Activated T-helper 2 cell treated with anti-CD3 and anti-CD28 coated beads, Interferon-gamma antibody, Interleukin-2, Interleukin-4, amounts not matched to agents 10 μg/mL and 5 μg/mL and 100 μg/mL, durations not matched to agents 14 hours and 24 hours and 36 hours (primary cell): ENCODE data around the gene CLMN. TPM values are rescaled to one million over a fixed set of nuclear protein-coding genes. Genes with fewer than 3 reads are reported as not detected.

Experiments
- DNase-seq: peaks from one replicate; pipeline ENCODE4 v3.0.0; 2021; ENCODE audit warnings: low spot score
- H3K27ac Mint-ChIP-seq: one replicate; pipeline ENCODE4 v1.8.0; 2021; ENCODE audit warnings: mixed read lengths
- H3K27me3 Mint-ChIP-seq: one replicate; pipeline ENCODE4 v1.8.0; 2021; ENCODE audit warnings: low read depth, mixed read lengths
- H3K36me3 Mint-ChIP-seq: one replicate; pipeline ENCODE4 v1.8.0; 2021; ENCODE audit warnings: low read depth, mixed read lengths
- H3K4me1 Mint-ChIP-seq: one replicate; pipeline ENCODE4 v1.8.0; 2021; ENCODE audit warnings: low read depth, mixed read lengths
- H3K4me3 Mint-ChIP-seq: one replicate; pipeline ENCODE4 v1.8.0; 2021; ENCODE audit warnings: low read depth, mild to moderate bottlenecking, moderate library complexity, mixed read lengths
- H3K9me3 Mint-ChIP-seq: one replicate; pipeline ENCODE4 v1.8.0; 2021; ENCODE audit warnings: mixed read lengths
- intact Hi-C: fragments of 100-400 bp; cut with micrococcal nuclease; formaldehyde crosslinking; loops from one replicate; pipeline ENCODE4 v1.15.1; 2023
- total RNA-seq: library from RNA; stranded (reverse); gene quantifications from 2 replicates; pipeline ENCODE4 v1.2.3, GENCODE V29; 2022

The CLMN gene
- total RNA-seq, 1 donor from 2014 or later = 1.3 TPM

GRCh38 chr14:95255013-95255412 lies 64.7 kb downstream of the CLMN start:
- Mint-ChIP-seq H3K27me3 (peaks cover 19% of the 10 kb centered on the region), H3K9me3 (no peaks in the 10 kb centered on the region), H3K36me3 (no peaks in the 10 kb centered on the region), H3K27ac (no peak overlapping the region), H3K4me3 (no peak overlapping the region), H3K4me1 (peaks cover 6% of the 10 kb centered on the region)
- intact Hi-C loops = no loop called here
- no peak for DNase-seq

- intact Hi-C loops = no loop called here
- no peak for DNase-seq
- no peak overlapping the region for H3K4me3 Mint-ChIP-seq
- H3K27ac Mint-ChIP-seq = no peak overlapping the region
- peaks cover 6% of the 10 kb centered on the region for H3K4me1 Mint-ChIP-seq
- H3K27me3 Mint-ChIP-seq = peaks cover 21% of the 10 kb centered on the region
- H3K36me3 Mint-ChIP-seq = no peaks in the 10 kb centered on the region
- H3K9me3 Mint-ChIP-seq = no peaks in the 10 kb centered on the region
Observed at GRCh38 chr14:95254288-95254687, 65.4 kb downstream of the CLMN start.

- Mint-ChIP-seq H3K36me3 (no peaks in the 10 kb centered on the region), H3K27ac (no peak overlapping the region), H3K4me3 (no peak overlapping the region), H3K27me3 (peaks cover 30% of the 10 kb centered on the region), H3K4me1 (peaks cover 6% of the 10 kb centered on the region), H3K9me3 (no peaks in the 10 kb centered on the region)
- intact Hi-C loops = no loop called here
- DNase-seq = no peak
Observed at GRCh38 chr14:95253039-95253630, 66.6 kb downstream of the CLMN start.

- H3K9me3 Mint-ChIP-seq = no peaks in the 10 kb centered on the region
- intact Hi-C loops = no loop called here
Observed at GRCh38 chr14:95252219-95252618, 67.5 kb downstream of the CLMN start.

GRCh38 chr14:95250936-95251335 lies 68.8 kb downstream of the CLMN start:
- H3K9me3 Mint-ChIP-seq = no peaks in the 10 kb centered on the region
- DNase-seq = no peak
- H3K4me1 Mint-ChIP-seq = peaks cover 6% of the 10 kb centered on the region
- no peak overlapping the region for H3K4me3 Mint-ChIP-seq
- H3K27ac Mint-ChIP-seq = no peak overlapping the region
- no peaks in the 10 kb centered on the region for H3K36me3 Mint-ChIP-seq
- peaks cover 31% of the 10 kb centered on the region for H3K27me3 Mint-ChIP-seq
- intact Hi-C loops = no loop called here

More at GRCh38 chr14:95252219-95252618, 67.5 kb downstream of the CLMN start:
- peaks cover 33% of the 10 kb centered on the region for H3K27me3 Mint-ChIP-seq
- H3K4me3 Mint-ChIP-seq = no peak overlapping the region
- H3K27ac Mint-ChIP-seq = no peak overlapping the region
- H3K4me1 Mint-ChIP-seq = peaks cover 6% of the 10 kb centered on the region
- no peak for DNase-seq
- no peaks in the 10 kb centered on the region for H3K36me3 Mint-ChIP-seq

GRCh38 chr14:95250140-95250769 lies 69.5 kb downstream of the CLMN start:
- Mint-ChIP-seq H3K4me1 (peaks cover under 1% of the 10 kb centered on the region), H3K36me3 (no peaks in the 10 kb centered on the region), H3K27ac (no peak overlapping the region), H3K27me3 (peaks cover 31% of the 10 kb centered on the region), H3K4me3 (no peak overlapping the region), H3K9me3 (no peaks in the 10 kb centered on the region)
- intact Hi-C loops = no loop called here
- DNase-seq = no peak

GRCh38 chr14:95248432-95248831 lies 71.3 kb downstream of the CLMN start:
- Mint-ChIP-seq H3K4me3 (no peak overlapping the region), H3K27me3 (peaks cover 33% of the 10 kb centered on the region), H3K27ac (no peak overlapping the region), H3K4me1 (no peaks in the 10 kb centered on the region), H3K36me3 (no peaks in the 10 kb centered on the region), H3K9me3 (no peaks in the 10 kb centered on the region)
- no peak for DNase-seq
- intact Hi-C loops = no loop called here

- Mint-ChIP-seq H3K36me3 (no peaks in the 10 kb centered on the region), H3K4me3 (no peak overlapping the region), H3K4me1 (no peaks in the 10 kb centered on the region), H3K9me3 (no peaks in the 10 kb centered on the region), H3K27me3 (peaks cover 31% of the 10 kb centered on the region), H3K27ac (no peak overlapping the region)
- intact Hi-C loops = no loop called here
- no peak for DNase-seq
Observed at GRCh38 chr14:95246870-95247269, 72.8 kb downstream of the CLMN start.

GRCh38 chr14:95245334-95245733 lies 74.4 kb downstream of the CLMN start:
- Mint-ChIP-seq H3K9me3 (no peaks in the 10 kb centered on the region), H3K4me3 (no peak overlapping the region), H3K36me3 (no peaks in the 10 kb centered on the region), H3K27me3 (peaks cover 20% of the 10 kb centered on the region), H3K4me1 (no peaks in the 10 kb centered on the region), H3K27ac (no peak overlapping the region)
- DNase-seq = no peak
- intact Hi-C loops = no loop called here

- no peaks in the 10 kb centered on the region for H3K9me3 Mint-ChIP-seq
- H3K27ac Mint-ChIP-seq = no peak overlapping the region
- H3K4me1 Mint-ChIP-seq = no peaks in the 10 kb centered on the region
- no peaks in the 10 kb centered on the region for H3K36me3 Mint-ChIP-seq
- H3K27me3 Mint-ChIP-seq = peaks cover 18% of the 10 kb centered on the region
- intact Hi-C loops = no loop called here
- no peak overlapping the region for H3K4me3 Mint-ChIP-seq
- no peak for DNase-seq
Observed at GRCh38 chr14:95244587-95244986, 75.1 kb downstream of the CLMN start.

- DNase-seq = no peak
- intact Hi-C loops = no loop called here
Observed at GRCh38 chr14:95242870-95243269, 76.8 kb downstream of the CLMN start.

GRCh38 chr14:95240859-95241813 lies 78.6 kb downstream of the CLMN start:
- DNase-seq = no peak
- no peak overlapping the region for H3K4me3 Mint-ChIP-seq
- H3K27me3 Mint-ChIP-seq = peaks cover 8% of the 10 kb centered on the region
- H3K27ac Mint-ChIP-seq = no peak overlapping the region
- H3K9me3 Mint-ChIP-seq = no peaks in the 10 kb centered on the region
- H3K4me1 Mint-ChIP-seq = no peaks in the 10 kb centered on the region
- intact Hi-C loops = no loop called here
- H3K36me3 Mint-ChIP-seq = no peaks in the 10 kb centered on the region

More at GRCh38 chr14:95242870-95243269, 76.8 kb downstream of the CLMN start:
- Mint-ChIP-seq H3K27ac (no peak overlapping the region), H3K9me3 (no peaks in the 10 kb centered on the region), H3K4me1 (no peaks in the 10 kb centered on the region), H3K27me3 (peaks cover 11% of the 10 kb centered on the region), H3K4me3 (no peak overlapping the region), H3K36me3 (no peaks in the 10 kb centered on the region)
